Jurkat, Clone E6-1 (cell line): ENCODE measurements around the gene GATA2.

Experiments
- DNase-seq: peaks from one replicate; pipeline ENCODE4 v3.0.0-alpha.2; 2011; ENCODE audit warnings: low read depth, low spot score
- H3K4me3 ChIP-seq: 2 replicates; pipeline ENCODE4 v1.5.1; 2011; ENCODE audit warnings: mild to moderate bottlenecking, low read length, control low read depth, moderate library complexity

The GATA2 gene

GRCh38 chr3:128490915-128491690 lies 1.9 kb downstream of the GATA2 start:
- no peak overlapping the region for H3K4me3 ChIP-seq
- DNase-seq, result no peak

- DNase-seq, result no peak
- no peak overlapping the region for H3K4me3 ChIP-seq
Measured at GRCh38 chr3:128490650-128490914, 2.4 kb downstream of the GATA2 start.

- no peak for DNase-seq
- peak overlapping the region; percentile 5; the same call in 1 of the 2 replicates for H3K4me3 ChIP-seq
Measured at GRCh38 chr3:128489927-128490649, 2.9 kb downstream of the GATA2 start.

- DNase-seq, result no peak
- peak overlapping the region; percentile 5; the same call in 1 of the 2 replicates for H3K4me3 ChIP-seq
Measured at GRCh38 chr3:128489674-128489926, 3.4 kb downstream of the GATA2 start.

- peak overlapping the region; percentile 16; the same call in 1 of the 2 replicates for H3K4me3 ChIP-seq
- DNase-seq, result no peak
Measured at GRCh38 chr3:128488991-128489673, 3.9 kb downstream of the GATA2 start.

- no peak for DNase-seq
Measured at GRCh38 chr3:128488636-128488990, 4.4 kb downstream of the GATA2 start.

GRCh38 chr3:128487813-128488635 lies 5.0 kb downstream of the GATA2 start:
- DNase-seq, result no peak
- peak overlapping the region; percentile 54 for H3K4me3 ChIP-seq

More at GRCh38 chr3:128488636-128488990, 4.4 kb downstream of the GATA2 start:
- no peak overlapping the region; the same call in 1 of the 2 replicates for H3K4me3 ChIP-seq

GRCh38 chr3:128487538-128487812 lies 5.5 kb downstream of the GATA2 start:
- H3K4me3 ChIP-seq, result peak overlapping the region; percentile 54
- DNase-seq, result no peak

- H3K4me3 ChIP-seq, result peak overlapping the region; percentile 54
- DNase-seq, result no peak
Measured at GRCh38 chr3:128486681-128487537, 6.1 kb downstream of the GATA2 start.

GRCh38 chr3:128486205-128486628 lies 6.8 kb downstream of the GATA2 start:
- H3K4me3 ChIP-seq, result no peak overlapping the region
- no peak for DNase-seq

GRCh38 chr3:128485282-128486204 lies 7.5 kb downstream of the GATA2 start:
- no peak for DNase-seq
- H3K4me3 ChIP-seq, result no peak overlapping the region

GRCh38 chr3:128484404-128485281 lies 8.4 kb downstream of the GATA2 start:
- H3K4me3 ChIP-seq, result no peak overlapping the region
- DNase-seq, result no peak

- H3K4me3 ChIP-seq, result no peak overlapping the region
- DNase-seq, result no peak
Measured at GRCh38 chr3:128483657-128484403, 9.2 kb downstream of the GATA2 start.

GRCh38 chr3:128482666-128483656 lies 10.0 kb downstream of the GATA2 start:
- H3K4me3 ChIP-seq, result no peak overlapping the region; the same call in 1 of the 2 replicates
- DNase-seq, result peak; percentile 38

- H3K4me3 ChIP-seq, result no peak overlapping the region
- no peak for DNase-seq
Measured at GRCh38 chr3:128482175-128482574, 10.8 kb downstream of the GATA2 start.
